ENCODE data around the gene AP1M1. TPM values are rescaled to one million over a fixed set of nuclear protein-coding genes. Genes with fewer than 3 reads are reported as not detected.

The AP1M1 gene
- total RNA-seq, 6 experiments from 2014 or later = 83.1 to 97.6 (median 93.3) TPM

DNA sequence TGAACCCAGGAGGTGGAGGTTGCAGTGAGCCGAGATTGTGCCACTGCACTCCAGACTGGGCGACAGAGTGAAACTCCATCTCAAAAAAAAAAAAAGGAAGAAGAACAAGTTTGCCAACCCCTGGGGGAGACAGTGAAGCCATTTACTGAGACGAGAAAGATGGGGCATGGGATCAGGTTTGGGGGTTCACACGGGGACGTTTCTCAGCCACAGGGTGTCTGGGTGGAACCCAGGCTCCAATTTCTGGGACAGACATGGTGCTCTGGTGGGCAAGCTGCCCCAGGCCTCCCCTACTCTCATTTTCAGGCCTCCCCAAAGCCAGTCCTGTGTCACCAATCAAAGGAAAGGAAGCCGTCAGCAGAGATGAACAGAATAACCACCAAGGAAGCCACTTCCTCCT lies 40.8 kb upstream of the AP1M1 start:
- peaks cover 15% of the 10 kb centered on the region for H3K4me1 Mint-ChIP-seq (ENCODE audit: low read depth)
- no peaks in the 10 kb centered on the region for H3K36me3 Mint-ChIP-seq (ENCODE audit: low read depth)
- no peak overlapping the region for H3K27ac Mint-ChIP-seq
- no peaks in the 10 kb centered on the region for H3K9me3 Mint-ChIP-seq
- H3K27me3 Mint-ChIP-seq (ENCODE audit: insufficient read depth) = peaks cover 8% of the 10 kb centered on the region
- DNase-seq = no peak
- TF ChIP-seq, protein P1, sequence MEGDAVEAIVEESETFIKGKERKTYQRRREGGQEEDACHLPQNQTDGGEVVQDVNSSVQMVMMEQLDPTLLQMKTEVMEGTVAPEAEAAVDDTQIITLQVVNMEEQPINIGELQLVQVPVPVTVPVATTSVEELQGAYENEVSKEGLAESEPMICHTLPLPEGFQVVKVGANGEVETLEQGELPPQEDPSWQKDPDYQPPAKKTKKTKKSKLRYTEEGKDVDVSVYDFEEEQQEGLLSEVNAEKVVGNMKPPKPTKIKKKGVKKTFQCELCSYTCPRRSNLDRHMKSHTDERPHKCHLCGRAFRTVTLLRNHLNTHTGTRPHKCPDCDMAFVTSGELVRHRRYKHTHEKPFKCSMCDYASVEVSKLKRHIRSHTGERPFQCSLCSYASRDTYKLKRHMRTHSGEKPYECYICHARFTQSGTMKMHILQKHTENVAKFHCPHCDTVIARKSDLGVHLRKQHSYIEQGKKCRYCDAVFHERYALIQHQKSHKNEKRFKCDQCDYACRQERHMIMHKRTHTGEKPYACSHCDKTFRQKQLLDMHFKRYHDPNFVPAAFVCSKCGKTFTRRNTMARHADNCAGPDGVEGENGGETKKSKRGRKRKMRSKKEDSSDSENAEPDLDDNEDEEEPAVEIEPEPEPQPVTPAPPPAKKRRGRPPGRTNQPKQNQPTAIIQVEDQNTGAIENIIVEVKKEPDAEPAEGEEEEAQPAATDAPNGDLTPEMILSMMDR (IDR thresholded peaks at IDR 0.05) = no peak
- no peak overlapping the region for H3K4me3 Mint-ChIP-seq

DNA sequence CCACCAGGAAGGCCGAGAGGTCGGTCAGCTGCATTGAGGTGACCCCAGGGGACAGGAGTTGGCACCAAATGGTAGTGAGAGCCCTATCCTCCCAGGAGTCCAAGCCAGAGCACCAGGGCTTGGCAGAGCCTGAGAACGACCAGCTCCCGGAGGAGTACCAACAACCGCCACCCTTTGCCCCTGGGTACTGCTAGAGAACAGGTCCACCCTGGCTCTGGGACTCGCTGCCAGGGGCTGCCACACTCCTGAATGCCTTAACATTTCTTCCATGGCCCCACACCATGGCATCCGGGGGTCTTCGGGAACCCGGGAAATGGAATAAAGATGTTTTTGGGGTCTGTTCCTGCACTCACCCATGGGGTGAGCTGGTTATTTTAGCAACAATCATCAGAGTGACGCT lies 40.1 kb upstream of the AP1M1 start:
- Mint-ChIP-seq H3K9me3 (no peaks in the 10 kb centered on the region), H3K36me3 (ENCODE audit: low read depth) (no peaks in the 10 kb centered on the region), H3K4me1 (ENCODE audit: low read depth) (peaks cover 18% of the 10 kb centered on the region), H3K27me3 (ENCODE audit: insufficient read depth) (peaks cover 8% of the 10 kb centered on the region), H3K27ac (no peak overlapping the region), H3K4me3 (no peak overlapping the region)
- DNase-seq = no peak
- TF ChIP-seq, protein P1 (IDR thresholded peaks at IDR 0.05) = no peak

DNA sequence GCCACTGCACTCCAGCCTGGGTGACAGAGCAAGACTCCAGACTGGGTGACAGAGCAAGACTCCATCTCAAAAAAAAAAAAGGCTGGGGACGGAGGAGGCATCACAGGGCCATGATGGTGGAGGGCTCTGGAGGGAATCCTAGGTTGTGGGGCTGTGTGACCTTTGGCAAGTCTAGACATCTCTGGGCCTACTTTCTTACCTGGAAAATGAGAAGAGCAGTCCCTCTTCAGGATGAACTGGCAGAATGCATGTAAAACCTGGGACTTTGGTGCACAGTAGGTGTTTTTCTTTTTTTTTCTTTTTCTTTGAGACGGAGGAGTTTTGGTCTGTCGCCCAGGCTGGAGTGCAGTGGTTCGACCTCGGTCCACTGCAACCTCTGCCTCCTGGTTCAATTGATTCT lies 38.1 kb upstream of the AP1M1 start:
- peaks cover 6% of the 10 kb centered on the region for H3K27me3 Mint-ChIP-seq (ENCODE audit: insufficient read depth)
- no peak overlapping the region for H3K4me3 Mint-ChIP-seq
- TF ChIP-seq, protein P1 (IDR thresholded peaks at IDR 0.05) = no peak

DNA sequence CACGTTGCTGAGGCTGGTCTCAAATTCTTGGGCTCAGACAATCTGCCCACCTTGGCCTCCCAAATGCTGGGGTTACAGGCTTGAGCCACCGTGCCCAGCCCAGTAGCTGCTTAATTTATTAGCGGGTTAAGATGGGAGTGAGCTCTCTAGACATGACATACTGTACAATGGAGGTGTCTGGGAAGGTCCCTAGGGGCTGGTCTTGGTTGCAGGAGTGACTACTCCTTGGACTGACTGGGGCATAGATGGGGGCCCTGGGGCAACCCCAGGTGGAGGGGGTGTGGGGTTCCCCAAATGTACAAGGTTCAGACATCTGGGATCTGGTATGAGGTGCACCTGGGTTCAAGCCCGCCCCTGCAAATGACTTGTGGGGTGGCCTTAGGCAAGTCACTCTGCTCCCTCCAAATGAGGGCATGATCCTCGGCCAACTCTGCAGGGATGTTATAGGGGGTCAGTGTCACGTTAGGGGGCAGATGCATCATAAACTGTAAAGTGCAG lies 37.2 kb upstream of the AP1M1 start:
- Mint-ChIP-seq H3K4me3 (peak overlapping the region; percentile 75; the same call in 1 of the 2 replicates), H3K27ac (peak overlapping the region; percentile 91), H3K4me1 (ENCODE audit: low read depth) (peaks cover 18% of the 10 kb centered on the region), H3K36me3 (ENCODE audit: low read depth) (no peaks in the 10 kb centered on the region), H3K27me3 (ENCODE audit: insufficient read depth) (peaks cover 4% of the 10 kb centered on the region), H3K9me3 (no peaks in the 10 kb centered on the region)
- TF ChIP-seq, protein P1 (IDR thresholded peaks at IDR 0.05) = no peak
- DNase-seq = no peak

More for the DNA sequence above, 38.1 kb upstream of the AP1M1 start:
- Mint-ChIP-seq H3K9me3 (no peaks in the 10 kb centered on the region), H3K27ac (no peak overlapping the region), H3K36me3 (ENCODE audit: low read depth) (no peaks in the 10 kb centered on the region), H3K4me1 (ENCODE audit: low read depth) (peaks cover 18% of the 10 kb centered on the region)
- DNase-seq = no peak

DNA sequence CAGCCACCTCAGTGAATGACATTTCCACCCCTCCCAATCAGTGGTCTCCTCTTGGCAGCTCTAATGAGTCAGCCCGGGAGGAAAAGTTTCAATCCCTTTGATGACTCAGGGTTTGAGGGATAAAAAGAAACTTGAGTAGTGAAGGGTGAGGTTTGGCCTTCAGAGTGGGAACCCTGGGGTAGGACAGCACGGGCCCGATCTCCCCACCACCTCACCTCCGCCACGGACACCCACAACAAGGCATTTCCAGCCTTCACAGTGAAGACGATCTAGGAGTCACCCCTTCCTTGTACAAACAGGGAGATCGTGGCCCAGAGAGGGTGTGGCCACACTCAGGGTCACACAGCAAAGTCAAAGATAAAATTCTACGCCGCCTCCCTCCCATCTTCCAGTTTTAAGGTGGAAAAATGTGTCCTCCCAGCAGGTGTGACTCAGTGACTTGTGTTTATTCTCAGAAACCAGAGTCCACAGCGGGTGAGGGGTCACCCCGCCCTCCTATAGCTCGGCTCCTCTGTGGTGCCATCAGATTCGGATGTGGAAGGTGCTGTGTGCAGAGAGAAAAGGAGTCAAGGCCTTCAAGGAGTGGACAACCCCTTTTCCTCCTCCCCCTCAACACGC lies 36.7 kb upstream of the AP1M1 start:
- no peaks in the 10 kb centered on the region for H3K36me3 Mint-ChIP-seq (ENCODE audit: low read depth)
- DNase-seq = peak; percentile 76
- TF ChIP-seq, protein P1 (IDR thresholded peaks at IDR 0.05) = no peak
- H3K27ac Mint-ChIP-seq = peak overlapping the region; percentile 91
- H3K27me3 Mint-ChIP-seq (ENCODE audit: insufficient read depth) = peaks cover 4% of the 10 kb centered on the region
- no peaks in the 10 kb centered on the region for H3K9me3 Mint-ChIP-seq
- peaks cover 18% of the 10 kb centered on the region for H3K4me1 Mint-ChIP-seq (ENCODE audit: low read depth)
- peak overlapping the region; percentile 75 for H3K4me3 Mint-ChIP-seq

Data from HFFc6 (cell line).